Omental fat pad (tissue), 4 donors: ENCODE measurements around the gene COPS7A. TPM values are rescaled to one million over a fixed set of nuclear protein-coding genes. Genes with fewer than 3 reads are reported as not detected.

ENCODE experiments used
- small RNA-seq: library from RNA; depleted of rRNA; stranded (forward); fragments of <200 nt; gene quantifications from one replicate; pipeline ENCODE3, GENCODE V24; 2016
- total RNA-seq, 4 donors: library from RNA; depleted of rRNA; stranded (reverse); fragments of >200 nt; gene quantifications; one replicate each; pipeline ENCODE4 v1.1.0, GENCODE V29; 2016

COPS7A gene
- total RNA-seq, 4 donors from 2014 or later, result 51.2 to 64.0 (median 62.7) TPM

Small RNA genes within 50 kb of the gene (small RNA-seq; reads per million reads assigned to genes)
- gene RNU6-781P, result not detected

Other genes with a start within 250 kb of the COPS7A start
- 100 to 1,000 TPM in 1 of 4 donors, 10 to 100 TPM in 3; 44.1 to 118 (median 67.8) TPM for gene MRPL51, start 230.8 kb upstream of the COPS7A start, total RNA-seq
- gene NCAPD2, start 229.9 kb upstream of the COPS7A start, total RNA-seq, result 10 to 100 TPM; 10.6 to 36.3 (median 20.7) TPM
- gene GAPDH, start 189.5 kb upstream of the COPS7A start, total RNA-seq, result 1,000 to 10,000 TPM; 1,060 to 2,185 (median 1,462) TPM
- gene IFFO1, start 168.0 kb upstream of the COPS7A start, total RNA-seq, result 10 to 100 TPM; 15.5 to 50.0 (median 18.4) TPM
- 100 to 1,000 TPM in 1 of 4 donors, 10 to 100 TPM in 3; 26.2 to 153 (median 45.0) TPM for gene NOP2, start 155.8 kb upstream of the COPS7A start, total RNA-seq
- gene CHD4, start 116.7 kb upstream of the COPS7A start, total RNA-seq, result 100 to 1,000 TPM; 171 to 213 (median 194) TPM
- gene LPAR5, start 88.1 kb upstream of the COPS7A start, total RNA-seq, result 1 to 10 TPM; 2.2 to 6.3 (median 2.4) TPM
- 1 to 10 TPM; 1.9 to 3.8 (median 3.2) TPM for gene ACRBP, start 76.6 kb upstream of the COPS7A start, total RNA-seq
- 10 to 100 TPM in 3 of 4 donors, 1 to 10 TPM in 1; 9.7 to 48.7 (median 24.8) TPM for gene ING4, start 60.9 kb upstream of the COPS7A start, total RNA-seq
- 10 to 100 TPM; 28.1 to 36.7 (median 34.6) TPM for gene ZNF384, start 34.7 kb upstream of the COPS7A start, total RNA-seq
- gene PIANP, start 23.2 kb upstream of the COPS7A start, total RNA-seq, result not detected
- 100 to 1,000 TPM; 127 to 150 (median 129) TPM for gene MLF2, start 29.1 kb downstream of the COPS7A start, total RNA-seq
- 100 to 1,000 TPM in 2 of 4 donors, 10 to 100 TPM in 2; 77.6 to 143 (median 113) TPM for gene PTMS, start 42.3 kb downstream of the COPS7A start, total RNA-seq
- 1 to 10 TPM in 2 of 4 donors, under 1 TPM in 2; 0.44 to 2.2 (median 0.92) TPM for gene LAG3, start 48.5 kb downstream of the COPS7A start, total RNA-seq
- gene CD4, start 65.5 kb downstream of the COPS7A start, total RNA-seq, result 10 to 100 TPM; 19.7 to 26.5 (median 21.8) TPM
- gene GPR162, start 97.8 kb downstream of the COPS7A start, total RNA-seq, result 1 to 10 TPM; 2.8 to 6.7 (median 2.9) TPM
- gene P3H3, start 104.4 kb downstream of the COPS7A start, total RNA-seq, result 10 to 100 TPM in 2 of 4 donors, 1 to 10 TPM in 2; 5.4 to 13.6 (median 10.0) TPM
- gene GNB3, start 116.9 kb downstream of the COPS7A start, total RNA-seq, result 1 to 10 TPM in 1 of 4 donors, under 1 TPM in 2, not detected in 1; 0.25 to 2.0 (median 0.48) TPM
- 1 to 10 TPM in 2 of 4 donors, under 1 TPM in 2; 0.47 to 1.6 (median 1.1) TPM for gene CDCA3, start 127.2 kb downstream of the COPS7A start, total RNA-seq
- gene USP5, start 128.1 kb downstream of the COPS7A start, total RNA-seq, result 10 to 100 TPM; 33.4 to 39.4 (median 36.7) TPM
- 100 to 1,000 TPM; 254 to 446 (median 375) TPM for gene TPI1, start 143.5 kb downstream of the COPS7A start, total RNA-seq
- 1 to 10 TPM; 4.1 to 6.5 (median 5.7) TPM for gene SPSB2, start 149.3 kb downstream of the COPS7A start, total RNA-seq
- gene LRRC23, start 180.8 kb downstream of the COPS7A start, total RNA-seq, result 10 to 100 TPM in 1 of 4 donors, 1 to 10 TPM in 3; 6.2 to 12.1 (median 7.4) TPM
- 10 to 100 TPM in 1 of 4 donors, 1 to 10 TPM in 3; 3.5 to 14.3 (median 5.2) TPM for gene ENO2, start 190.5 kb downstream of the COPS7A start, total RNA-seq
- gene ATN1, start 203.9 kb downstream of the COPS7A start, total RNA-seq, result 10 to 100 TPM; 46.2 to 93.5 (median 59.4) TPM
- gene RNU7-1, start 219.8 kb downstream of the COPS7A start, total RNA-seq, result not detected
- gene C12orf57, start 220.0 kb downstream of the COPS7A start, total RNA-seq, result 100 to 1,000 TPM; 280 to 555 (median 413) TPM
- gene PTPN6, start 227.3 kb downstream of the COPS7A start, total RNA-seq, result 10 to 100 TPM; 19.8 to 42.3 (median 35.9) TPM
- gene PHB2, start 246.6 kb downstream of the COPS7A start, total RNA-seq, result 100 to 1,000 TPM; 173 to 218 (median 189) TPM
- gene EMG1, start 246.9 kb downstream of the COPS7A start, total RNA-seq, result 10 to 100 TPM; 28.8 to 47.1 (median 30.8) TPM